ENCODE results near the gene ZNF860. TPM values are rescaled to one million over a fixed set of nuclear protein-coding genes. Genes with fewer than 3 reads are reported as not detected.
A peak's percentile ranks its signal among the peaks of the same experiment; 100 is the strongest.
"Not testable (repeated sequence)": the region's sequence is repeated elsewhere in the genome, so short reads cannot be mapped to it uniquely, and the experiment has no call there.

The ZNF860 gene
- total RNA-seq, 1 donor from 2014 or later = 1.9 TPM

- DNase-seq (ENCODE audit: low read depth in 2 of 2) = no peak
Measured at GRCh38 chr3:31996195-31996594, 14.6 kb downstream of the ZNF860 start.

GRCh38 chr3:31997500-31997899 lies 15.9 kb downstream of the ZNF860 start:
- no peak for DNase-seq (ENCODE audit: low read depth in 2 of 2)

- no peak for DNase-seq (ENCODE audit: low read depth in 2 of 2)
Measured at GRCh38 chr3:31999907-32000439, 18.4 kb downstream of the ZNF860 start.

- no peak for DNase-seq (ENCODE audit: low read depth in 2 of 2)
Measured at GRCh38 chr3:32000877-32001276, 19.3 kb downstream of the ZNF860 start.

DNA sequence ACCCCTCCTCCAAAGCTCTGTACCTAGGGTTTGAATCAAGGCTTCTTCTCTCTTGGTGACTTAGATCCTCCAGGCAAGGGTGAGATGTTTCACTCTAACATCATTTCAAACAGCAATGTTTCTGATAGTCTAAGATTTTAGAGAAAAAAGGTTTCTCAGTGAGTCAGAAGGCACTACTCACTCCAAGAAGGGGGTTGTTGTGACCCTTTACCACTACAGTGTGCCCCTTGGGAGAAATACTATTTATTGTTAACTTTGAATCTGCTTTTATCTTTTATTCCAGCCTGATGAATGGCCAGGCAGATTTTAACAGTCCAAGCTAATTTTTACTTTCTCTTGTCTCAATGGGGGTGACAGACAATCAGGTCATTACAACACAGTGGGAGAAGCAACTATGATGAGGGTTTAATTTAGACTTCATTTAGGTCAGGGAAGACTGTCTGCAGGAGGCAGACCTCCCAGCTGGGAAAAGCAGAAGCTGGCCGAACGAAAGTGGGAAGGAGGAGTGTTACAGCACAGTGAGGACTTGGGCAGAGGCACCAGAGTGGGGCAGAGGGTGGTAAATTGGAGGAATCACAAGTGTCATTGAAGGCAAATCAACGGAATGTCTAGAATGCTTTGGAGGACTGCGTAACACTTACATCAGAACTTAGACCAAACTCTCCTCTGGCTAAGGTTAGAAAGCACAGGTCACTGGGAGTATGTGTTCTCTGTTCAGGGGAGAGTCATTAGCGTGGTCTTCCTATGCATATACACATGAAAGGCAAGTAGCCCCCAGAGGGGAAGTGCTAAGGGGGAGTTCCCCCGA lies 21.2 kb downstream of the ZNF860 start:
- no peak for DNase-seq (ENCODE audit: low read depth in 2 of 2)

DNA sequence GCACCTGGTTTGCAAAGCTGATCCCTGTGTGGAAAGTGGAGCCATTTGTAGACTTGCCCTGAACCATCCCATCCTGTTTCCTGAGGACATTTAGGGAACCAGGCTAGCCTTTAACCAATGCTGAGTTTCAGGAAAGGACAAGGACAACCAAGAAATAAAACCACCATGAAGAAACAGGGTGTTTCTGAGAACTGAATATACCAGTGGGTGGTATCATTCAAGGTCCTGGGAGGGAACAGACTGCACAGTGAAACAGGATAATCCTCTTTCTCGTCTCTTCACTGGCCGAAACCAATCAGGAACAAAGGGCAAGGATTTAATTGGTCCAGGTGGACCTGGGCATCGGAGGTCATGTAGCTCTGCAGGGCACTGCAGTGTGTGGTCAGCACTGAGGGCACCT lies 21.8 kb downstream of the ZNF860 start:
- DNase-seq (ENCODE audit: low read depth in 2 of 2) = no peak

DNA sequence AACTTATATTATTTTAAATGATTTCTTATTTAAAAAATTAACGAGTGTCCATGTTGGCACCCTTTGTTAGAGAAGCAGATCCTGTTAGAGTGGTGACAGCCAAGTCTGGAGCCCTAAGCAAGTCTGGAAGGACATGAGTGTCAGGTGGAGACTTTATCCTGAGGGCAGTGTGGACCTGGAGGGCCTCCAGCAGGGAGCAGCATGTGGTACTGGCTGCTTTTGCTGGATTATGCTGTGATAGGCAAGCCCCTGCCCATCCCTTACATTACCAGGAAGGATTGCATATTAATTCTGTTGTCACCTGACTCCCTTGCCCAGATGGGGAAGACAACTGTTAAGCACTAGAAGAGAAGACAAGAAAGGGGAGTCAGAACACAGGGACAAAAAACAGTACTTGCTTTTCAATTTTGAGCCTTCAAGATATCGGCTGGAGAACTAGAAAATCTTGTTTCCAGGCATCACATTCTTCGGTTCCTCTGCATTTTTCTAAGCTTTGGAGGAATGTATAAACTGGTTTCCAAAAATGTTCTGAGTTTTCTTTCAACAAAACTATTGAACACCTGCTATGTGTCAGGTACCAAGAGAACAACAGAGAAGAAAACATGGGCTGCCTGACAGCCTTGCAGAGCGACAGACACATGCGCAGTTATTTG lies 22.7 kb downstream of the ZNF860 start:
- DNase-seq (ENCODE audit: low read depth in 2 of 2) = no peak

DNA sequence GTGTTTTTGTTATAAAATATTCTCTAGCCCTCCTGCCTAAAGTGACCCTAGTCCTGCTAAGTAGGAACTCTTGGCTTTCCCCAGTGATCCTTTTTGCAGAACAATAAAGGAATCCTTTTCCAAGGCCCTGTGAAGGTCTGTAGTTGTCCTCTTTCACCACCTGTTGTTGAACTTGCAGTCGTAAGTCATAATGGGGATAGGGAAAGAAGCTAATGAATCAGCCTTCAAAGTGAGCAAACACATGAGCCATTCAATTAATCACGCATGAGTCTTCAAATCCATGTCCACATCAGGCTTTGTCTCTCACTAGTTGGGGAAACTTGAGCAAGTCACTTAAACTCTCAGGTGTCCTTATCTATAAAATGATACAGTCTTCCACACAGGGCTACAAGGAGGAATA lies 27.6 kb downstream of the ZNF860 start:
- no peak for DNase-seq (ENCODE audit: low read depth in 2 of 2)

DNA sequence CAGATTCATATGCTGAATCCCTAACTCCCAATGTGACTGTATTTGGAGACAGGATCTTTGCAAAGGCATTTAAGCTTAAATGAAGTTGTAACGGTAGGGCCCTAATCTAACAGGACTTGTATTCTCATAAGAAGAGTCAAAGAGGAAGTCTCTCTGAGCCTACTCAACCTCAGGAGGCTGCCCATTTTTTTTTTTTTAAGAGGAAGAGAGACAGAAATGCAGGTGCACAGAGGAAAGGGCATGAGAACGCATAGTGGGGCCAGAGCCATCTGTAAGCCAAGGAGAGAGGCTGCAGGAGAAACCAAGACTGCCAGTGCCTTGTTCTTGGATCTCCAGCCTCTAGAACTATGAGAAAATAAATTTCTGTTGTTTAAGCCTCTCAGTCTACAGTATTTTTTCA lies 28.4 kb downstream of the ZNF860 start:
- no peak for DNase-seq (ENCODE audit: low read depth in 2 of 2)

- not testable (repeated sequence) for DNase-seq (ENCODE audit: low read depth in 2 of 2)
Measured at GRCh38 chr3:32010699-32011098, 29.1 kb downstream of the ZNF860 start.

DNA sequence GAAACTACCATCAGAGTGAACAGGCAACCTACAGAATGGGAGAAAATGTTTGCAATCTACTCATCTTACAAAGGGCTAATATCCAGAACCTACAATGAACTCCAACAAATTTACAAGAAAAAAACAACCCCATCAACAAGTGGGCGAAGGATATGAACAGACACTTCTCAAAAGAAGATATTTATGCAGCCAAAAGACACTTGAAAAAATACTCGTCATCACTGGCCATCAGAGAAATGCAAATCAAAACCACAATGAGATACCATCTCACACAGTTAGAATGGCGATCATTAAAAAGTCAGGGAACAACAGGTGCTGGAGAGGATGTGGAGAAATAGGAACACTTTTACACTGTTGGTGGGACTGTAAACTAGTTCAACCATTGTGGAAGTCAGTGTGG lies 34.1 kb downstream of the ZNF860 start:
- DNase-seq (ENCODE audit: low read depth in 2 of 2) = not testable (repeated sequence)

DNA sequence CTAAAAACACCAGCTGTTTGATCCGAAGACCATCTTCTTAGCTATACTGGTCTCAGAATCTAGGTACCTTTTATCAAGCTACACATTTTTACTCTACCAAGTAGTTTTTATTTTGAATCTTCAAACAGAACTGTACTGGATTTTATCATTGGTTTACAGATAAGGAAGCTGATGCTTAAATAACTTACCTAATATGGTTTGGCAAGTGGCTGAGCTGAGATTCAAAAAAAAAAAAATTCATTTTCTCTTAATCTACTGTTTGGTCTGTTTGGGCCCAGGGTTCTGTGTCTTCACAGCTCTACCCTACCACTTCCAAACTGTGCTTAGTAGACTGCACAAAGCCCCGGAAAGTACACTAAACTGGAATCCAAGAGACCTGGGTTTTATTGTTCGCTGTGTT lies 35.7 kb downstream of the ZNF860 start:
- no peak for DNase-seq (ENCODE audit: low read depth in 2 of 2)

DNA sequence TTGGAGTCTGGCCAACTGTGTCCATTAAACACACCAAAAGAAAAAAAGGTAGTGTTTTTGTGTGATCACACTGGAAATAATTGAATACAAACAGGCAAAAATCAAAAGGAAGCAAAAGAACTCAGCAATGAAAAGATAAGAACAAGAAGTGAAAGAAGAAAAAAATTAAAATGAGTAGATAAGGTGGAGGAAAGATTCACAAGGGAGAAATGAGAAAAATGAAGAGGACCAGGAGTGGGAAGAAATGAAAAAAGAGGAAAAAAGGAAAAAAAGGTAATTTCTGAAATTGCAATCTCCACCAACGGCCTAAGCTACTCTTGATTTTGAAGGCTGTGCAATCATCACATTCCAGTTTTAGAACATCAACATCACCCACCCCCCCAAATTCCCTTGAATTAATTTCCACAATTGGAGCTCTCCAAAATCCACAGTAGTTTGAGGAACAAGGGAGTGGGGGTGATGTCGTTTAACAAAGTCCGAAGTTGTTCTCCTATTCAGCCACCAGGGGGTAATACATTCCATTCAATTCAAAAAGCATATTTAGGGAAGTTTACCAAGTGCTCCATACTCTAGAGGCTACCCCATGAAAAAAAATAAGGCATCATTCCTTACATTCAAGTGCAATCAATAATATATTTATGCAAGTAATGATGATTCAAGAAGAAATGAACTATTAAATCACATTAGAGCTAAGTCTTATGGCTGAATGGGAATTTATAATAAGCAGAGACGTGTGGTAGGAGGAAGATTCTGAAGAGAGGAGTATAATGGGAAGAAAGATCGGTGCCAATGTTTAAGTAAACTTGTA lies 37.4 kb downstream of the ZNF860 start:
- peak; percentile 40 to 58 for DNase-seq (ENCODE audit: low read depth in 2 of 2)

GRCh38 chr3:32021155-32021554 lies 39.6 kb downstream of the ZNF860 start:
- no peak for DNase-seq (ENCODE audit: low read depth in 2 of 2)

DNA sequence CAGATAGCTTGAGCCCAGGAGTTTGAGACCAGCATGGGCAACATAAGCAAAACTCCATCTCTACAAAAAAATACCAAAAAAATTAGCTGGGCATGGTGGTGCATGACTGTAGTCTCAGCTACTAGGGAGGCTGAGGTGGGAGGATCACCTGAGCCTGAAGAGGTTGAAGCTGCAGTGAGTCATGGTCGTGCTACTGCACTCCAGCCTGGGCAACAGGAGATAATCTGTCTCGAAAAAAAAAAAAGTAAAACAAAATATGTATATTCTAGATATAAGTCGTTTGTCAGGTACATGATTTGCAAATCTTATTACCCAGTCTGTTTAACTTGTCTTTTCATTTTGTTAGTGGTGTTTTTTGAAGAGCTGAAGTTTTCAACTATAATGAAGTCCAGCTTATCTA lies 40.2 kb downstream of the ZNF860 start:
- DNase-seq (ENCODE audit: low read depth in 2 of 2) = no peak

DNA sequence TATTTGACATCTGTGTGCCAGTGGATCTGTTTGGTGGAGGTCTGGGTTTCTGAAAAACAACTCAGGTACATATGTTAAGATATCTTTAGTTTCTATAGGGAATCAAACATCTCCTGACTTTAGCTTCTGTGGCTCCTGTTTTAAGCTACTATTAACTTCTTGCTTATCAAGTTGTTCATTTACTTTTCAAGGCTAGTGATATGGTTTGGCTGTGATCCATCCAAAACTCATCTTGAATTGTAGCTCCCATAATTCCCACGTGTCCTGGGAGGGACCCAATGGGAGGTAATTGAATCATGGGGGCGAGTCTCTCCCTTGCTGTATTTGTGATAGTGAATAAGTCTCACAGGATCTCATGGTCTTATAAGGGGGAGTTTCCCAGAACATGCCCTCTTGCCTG lies 41.4 kb downstream of the ZNF860 start:
- DNase-seq (ENCODE audit: low read depth in 2 of 2) = no peak

DNA sequence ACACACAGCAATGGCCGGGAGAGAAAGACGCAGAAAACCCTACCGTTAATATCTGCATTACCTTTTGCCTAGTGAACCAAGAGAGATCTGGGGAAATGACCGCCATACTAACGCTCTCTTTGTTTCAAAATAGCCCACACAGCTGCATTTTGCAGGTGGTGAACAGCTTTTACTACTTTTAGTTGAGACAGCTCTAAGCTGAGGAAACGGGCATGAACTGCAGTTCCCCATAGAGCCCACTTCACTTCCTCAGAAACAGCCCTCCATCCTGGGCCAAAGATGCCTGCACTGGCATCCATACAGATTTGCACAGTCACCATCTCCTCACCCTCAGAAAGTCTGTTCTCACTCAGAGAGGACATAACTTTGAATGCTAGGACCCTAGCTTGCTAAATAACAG lies 45.0 kb downstream of the ZNF860 start:
- no peak for DNase-seq (ENCODE audit: low read depth in 2 of 2)

DNA sequence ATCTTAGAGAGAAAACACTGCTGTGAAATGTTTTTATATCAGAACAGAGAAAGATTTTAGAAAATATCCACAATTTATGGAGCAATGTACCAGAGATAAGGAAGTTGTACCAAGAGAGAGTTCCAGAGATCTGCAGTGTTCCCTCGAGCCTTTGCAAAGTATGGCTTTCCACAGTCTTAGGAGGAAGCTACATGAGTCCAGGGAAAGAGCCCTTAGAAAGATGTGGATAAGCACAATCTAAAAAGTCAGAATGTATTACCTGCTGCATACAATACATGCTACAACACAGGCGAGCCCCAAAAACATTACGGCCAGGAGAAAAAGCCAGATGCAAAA lies 56.4 kb downstream of the ZNF860 start:
- DNase-seq (ENCODE audit: low read depth in 2 of 2) = no peak

GRCh38 chr3:32041316-32041715 lies 59.8 kb downstream of the ZNF860 start:
- no peak for DNase-seq (ENCODE audit: low read depth in 2 of 2)
